ENCODE results near the gene MRPL51. TPM values are rescaled to one million over a fixed set of nuclear protein-coding genes. Genes with fewer than 3 reads are reported as not detected.

Gene MRPL51
- total RNA-seq, 1 donor from 2014 or later, result 168 TPM

DNA sequence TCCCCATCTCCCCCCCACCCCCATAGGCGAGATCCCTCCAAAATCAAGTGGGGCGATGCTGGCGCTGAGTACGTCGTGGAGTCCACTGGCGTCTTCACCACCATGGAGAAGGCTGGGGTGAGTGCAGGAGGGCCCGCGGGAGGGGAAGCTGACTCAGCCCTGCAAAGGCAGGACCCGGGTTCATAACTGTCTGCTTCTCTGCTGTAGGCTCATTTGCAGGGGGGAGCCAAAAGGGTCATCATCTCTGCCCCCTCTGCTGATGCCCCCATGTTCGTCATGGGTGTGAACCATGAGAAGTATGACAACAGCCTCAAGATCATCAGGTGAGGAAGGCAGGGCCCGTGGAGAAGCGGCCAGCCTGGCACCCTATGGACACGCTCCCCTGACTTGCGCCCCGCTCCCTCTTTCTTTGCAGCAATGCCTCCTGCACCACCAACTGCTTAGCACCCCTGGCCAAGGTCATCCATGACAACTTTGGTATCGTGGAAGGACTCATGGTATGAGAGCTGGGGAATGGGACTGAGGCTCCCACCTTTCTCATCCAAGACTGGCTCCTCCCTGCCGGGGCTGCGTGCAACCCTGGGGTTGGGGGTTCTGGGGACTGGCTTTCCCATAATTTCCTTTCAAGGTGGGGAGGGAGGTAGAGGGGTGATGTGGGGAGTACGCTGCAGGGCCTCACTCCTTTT, 44.0 kb upstream of the MRPL51 start:
- DNase-seq (ENCODE audit: low spot score), result no peak
- peak overlapping the region; percentile 67 for H3K27ac Mint-ChIP-seq (ENCODE audit: unreplicated experiment)
- H3K9me3 Mint-ChIP-seq (ENCODE audit: unreplicated experiment), result no peaks in the 10 kb centered on the region
- peak overlapping the region; percentile 95 for H3K4me3 Mint-ChIP-seq (ENCODE audit: unreplicated experiment)
- no peak for TF ChIP-seq CTCF (IDR thresholded peaks at IDR 0.05; ENCODE audit: unreplicated experiment)
- H3K4me1 Mint-ChIP-seq (ENCODE audit: unreplicated experiment), result peaks cover 43% of the 10 kb centered on the region
- peaks cover 18% of the 10 kb centered on the region for H3K36me3 Mint-ChIP-seq (ENCODE audit: low read depth, unreplicated experiment)
- peaks cover 29% of the 10 kb centered on the region for H3K27me3 Mint-ChIP-seq (ENCODE audit: unreplicated experiment)

GRCh38 chr12:6535960-6536847, 43.1 kb upstream of the MRPL51 start:
- H3K36me3 Mint-ChIP-seq (ENCODE audit: low read depth, unreplicated experiment), result peaks cover 16% of the 10 kb centered on the region
- no peak for DNase-seq (ENCODE audit: low spot score)
- peaks cover 43% of the 10 kb centered on the region for H3K4me1 Mint-ChIP-seq (ENCODE audit: unreplicated experiment)

DNA sequence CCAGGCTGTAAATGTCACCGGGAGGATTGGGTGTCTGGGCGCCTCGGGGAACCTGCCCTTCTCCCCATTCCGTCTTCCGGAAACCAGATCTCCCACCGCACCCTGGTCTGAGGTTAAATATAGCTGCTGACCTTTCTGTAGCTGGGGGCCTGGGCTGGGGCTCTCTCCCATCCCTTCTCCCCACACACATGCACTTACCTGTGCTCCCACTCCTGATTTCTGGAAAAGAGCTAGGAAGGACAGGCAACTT, 42.6 kb upstream of the MRPL51 start:
- H3K36me3 Mint-ChIP-seq (ENCODE audit: low read depth, unreplicated experiment), result peaks cover 22% of the 10 kb centered on the region
- H3K4me3 Mint-ChIP-seq (ENCODE audit: unreplicated experiment), result peak overlapping the region; percentile 95
- no peaks in the 10 kb centered on the region for H3K9me3 Mint-ChIP-seq (ENCODE audit: unreplicated experiment)
- H3K4me1 Mint-ChIP-seq (ENCODE audit: unreplicated experiment), result peaks cover 40% of the 10 kb centered on the region
- TF ChIP-seq CTCF (IDR thresholded peaks at IDR 0.05; ENCODE audit: unreplicated experiment), result no peak
- peak overlapping the region; percentile 95 for H3K27ac Mint-ChIP-seq (ENCODE audit: unreplicated experiment)
- DNase-seq (ENCODE audit: low spot score), result no peak
- peaks cover 31% of the 10 kb centered on the region for H3K27me3 Mint-ChIP-seq (ENCODE audit: unreplicated experiment)

More at GRCh38 chr12:6535960-6536847, 43.1 kb upstream of the MRPL51 start:
- TF ChIP-seq CTCF (IDR thresholded peaks at IDR 0.05; ENCODE audit: unreplicated experiment), result no peak
- H3K9me3 Mint-ChIP-seq (ENCODE audit: unreplicated experiment), result no peaks in the 10 kb centered on the region
- H3K27me3 Mint-ChIP-seq (ENCODE audit: unreplicated experiment), result peaks cover 31% of the 10 kb centered on the region
- H3K27ac Mint-ChIP-seq (ENCODE audit: unreplicated experiment), result peak overlapping the region; percentile 95
- H3K4me3 Mint-ChIP-seq (ENCODE audit: unreplicated experiment), result peak overlapping the region; percentile 95

GRCh38 chr12:6534945-6535696, 42.1 kb upstream of the MRPL51 start:
- Mint-ChIP-seq H3K27ac (ENCODE audit: unreplicated experiment) (peak overlapping the region; percentile 95), H3K4me3 (ENCODE audit: unreplicated experiment) (peak overlapping the region; percentile 95), H3K9me3 (ENCODE audit: unreplicated experiment) (no peaks in the 10 kb centered on the region), H3K4me1 (ENCODE audit: unreplicated experiment) (peaks cover 37% of the 10 kb centered on the region), H3K27me3 (ENCODE audit: unreplicated experiment) (peaks cover 31% of the 10 kb centered on the region), H3K36me3 (ENCODE audit: low read depth, unreplicated experiment) (peaks cover 27% of the 10 kb centered on the region)
- peak; percentile 76 for DNase-seq (ENCODE audit: low spot score)
- TF ChIP-seq CTCF (IDR thresholded peaks at IDR 0.05; ENCODE audit: unreplicated experiment), result no peak

Data from endothelial cell (in vitro differentiated cells).